PC-9 (cell line): ENCODE measurements around the gene TWNK. TPM values are rescaled to one million over a fixed set of nuclear protein-coding genes. Genes with fewer than 3 reads are reported as not detected.

Experiments
- Bru-seq: library from RNA; stranded (reverse); fragments of 400-500 nt; gene quantifications from one replicate; lab custom pipeline; 2021; lab: Mats Ljungman, UMichigan
- BruChase-seq, 2 experiments: library from RNA; stranded (reverse); fragments of 400-500 nt; gene quantifications; one replicate each; lab custom pipeline; 2021; lab: Mats Ljungman, UMichigan
- BruUV-seq: library from RNA; stranded (reverse); fragments of 400-500 nt; replicated peaks from 2 replicates; lab custom pipeline; 2021; lab: Mats Ljungman, UMichigan
- CTCF ChIA-PET: fragments of 300-600 bp; sonication (Branson Sonifier 250); formaldehyde crosslinking; loops from one replicate; lab custom pipeline; 2022; ENCODE audit warnings: antibody characterized with exemption; lab: Charles Lee
- POLR2A ChIA-PET: fragments of 300-600 bp; sonication (Branson Sonifier 250); formaldehyde crosslinking; loops from one replicate; lab custom pipeline; 2022; ENCODE audit warnings: antibody characterized with exemption; ENCODE audit not compliant: unreplicated experiment; lab: Charles Lee
- DNase-seq, 2 experiments: peaks; one replicate each; pipeline versions ENCODE4 v3.0.0 to v3.0.0-alpha.2; 2015 to 2022; ENCODE audit warnings: mixed read lengths in 1 of 2
- H2AFZ ChIP-seq: fragments of 200-600 bp; sonication (generic); 2 replicates; pipeline ENCODE4 v1.8.1; 2017; ENCODE audit warnings: antibody characterized with exemption
- H3F3A ChIP-seq: fragments of 200-600 bp; sonication (generic); 2 replicates; pipeline ENCODE4 v1.8.1; 2017; ENCODE audit warnings: antibody characterized with exemption, mild to moderate bottlenecking, low read depth; ENCODE audit not compliant: insufficient read depth
- H3K27ac ChIP-seq: fragments of 200-600 bp; sonication (generic); 2 replicates; pipeline ENCODE4 v1.6.1; 2016; ENCODE audit warnings: mixed run types
- H3K27me3 ChIP-seq: fragments of 200-600 bp; sonication (generic); 2 replicates; pipeline ENCODE4 v1.6.1; 2016; ENCODE audit warnings: low read depth, mixed run types; ENCODE audit not compliant: insufficient read depth
- H3K36me3 ChIP-seq: fragments of 200-600 bp; sonication (generic); 2 replicates; pipeline ENCODE4 v1.6.1; 2016; ENCODE audit warnings: low read depth, mixed run types
- H3K4me1 ChIP-seq: fragments of 200-600 bp; sonication (generic); replicated peaks from 2 replicates; pipeline ENCODE4 v1.6.1; 2016; ENCODE audit warnings: mixed run types; ENCODE audit not compliant: insufficient read depth
- H3K4me2 ChIP-seq: fragments of 200-600 bp; sonication (generic); 2 replicates; pipeline ENCODE4 v1.6.1; 2017; ENCODE audit warnings: mixed run types
- H3K4me3 ChIP-seq: fragments of 200-600 bp; sonication (generic); 2 replicates; pipeline ENCODE4 v1.6.1; 2016; ENCODE audit warnings: mixed run types
- H3K79me2 ChIP-seq: fragments of 200-600 bp; sonication (generic); 2 replicates; pipeline ENCODE4 v1.6.1; 2017; ENCODE audit warnings: low read depth, mixed run types
- H3K9me2 ChIP-seq: fragments of 200-600 bp; sonication (generic); 2 replicates; pipeline ENCODE4 v1.8.1; 2017; ENCODE audit warnings: mild to moderate bottlenecking; ENCODE audit not compliant: insufficient read depth
- H3K9me3 ChIP-seq: fragments of 200-600 bp; sonication (generic); 2 replicates; pipeline ENCODE4 v1.8.1; 2016; ENCODE audit warnings: low read depth; ENCODE audit not compliant: insufficient read depth
- H4K20me1 ChIP-seq: fragments of 200-600 bp; sonication (generic); 2 replicates; pipeline ENCODE4 v1.8.1; 2017; ENCODE audit not compliant: insufficient read depth
- CTCF ChIP-seq: fragments of 200-600 bp; sonication (generic); conservative IDR thresholded peaks from 2 replicates; pipeline ENCODE4 v1.6.1; 2017; ENCODE audit warnings: mixed run types, antibody characterized with exemption, mild to moderate bottlenecking, moderate library complexity
- EZH2 ChIP-seq: fragments of 200-600 bp; sonication (generic); IDR thresholded peaks from 2 replicates; pipeline ENCODE4 v1.8.0; 2017; ENCODE audit warnings: antibody characterized with exemption, low read depth
- intact Hi-C: fragments of 100-400 bp; cut with micrococcal nuclease; formaldehyde crosslinking; loops from one replicate; pipeline ENCODE4 v1.10.0; 2022; ENCODE audit not compliant: unreplicated experiment
- long read RNA-seq: library from polyadenylated mRNA; stranded (forward); transcript quantifications from one replicate; pipeline ENCODE4 v2.0.0, GENCODE V29; 2022
- total RNA-seq: library from RNA; stranded (reverse); gene quantifications from 2 replicates; pipeline ENCODE4 v1.2.3, GENCODE V29; 2021

The TWNK gene
- 7.5 and 7.9 TPM in 2 replicates for total RNA-seq
- Bru-seq, nascent RNA, result percentile 66 among the genes with signal in this experiment
- BruChase-seq, experiment 1, labeled RNA remaining after a 2-hour chase, result percentile 67 among the genes with signal in this experiment
- percentile 56 among the genes with signal in this experiment for BruChase-seq, experiment 2, labeled RNA remaining after a 6-hour chase
- long read RNA-seq, partial matches to known transcripts, result 0 of 3 reads
- long read RNA-seq, other reads (novel, unspliced or antisense), result 3 of 3 reads

- peak within 1 kb of the TSS; percentile 78 for H2AFZ ChIP-seq
- peak within 1 kb of the TSS; percentile 94 for H3K4me2 ChIP-seq
- peak; percentile 59 to 60 for DNase-seq
- H3K79me2 ChIP-seq, result peaks cover 47% of the 10 kb centered on the region
- H3K27ac ChIP-seq, result peak within 1 kb of the TSS; percentile 30
- peak within 1 kb of the TSS; percentile 69 for H3K4me3 ChIP-seq
- intact Hi-C loops, result no loop called here
- POLR2A ChIA-PET, result interaction anchor here (0.6 to 0.7 kb wide), 2 partner anchors 15 to 56 kb away, joined by 3 to 5 read pairs; no protein-coding TSS in a partner anchor
- H3K36me3 ChIP-seq, result no peaks in the 10 kb centered on the region
- no peaks in the 10 kb centered on the region for H3K9me2 ChIP-seq
- CTCF ChIA-PET, result no interaction called here
- BruUV-seq, result no TSS peak
- no peaks in the 10 kb centered on the region for H3K27me3 ChIP-seq
- H3K9me3 ChIP-seq, result no peaks in the 10 kb centered on the region
- no peaks in the 10 kb centered on the region for H4K20me1 ChIP-seq
- H3F3A ChIP-seq, result peaks cover 3% of the 10 kb centered on the region; the same call in 1 of the 2 replicates
- TF ChIP-seq CTCF (no peak), EZH2 (no peak)
- H3K4me1 ChIP-seq, result peaks cover 4% of the 10 kb centered on the region
Measured at GRCh38 chr10:100986952-100987684, at the start of gene TWNK, which contains the start of gene MRPL43. Gene TWNK, plus strand, starts transcription at chr10:100987543. Its CDS starts 668 bp downstream, at chr10:100988211. Gene MRPL43, minus strand, starts transcription at chr10:100987497. Its CDS starts 54 bp downstream, at chr10:100987443.

GRCh38 chr10:100939763-100940344 lies 47.5 kb upstream of the TWNK start:
- no peaks in the 10 kb centered on the region for H3K27me3 ChIP-seq
- H3K27ac ChIP-seq, result no peak overlapping the region
- no peaks in the 10 kb centered on the region for H3K4me1 ChIP-seq
- TF ChIP-seq EZH2 (no peak), CTCF (no peak)
- intact Hi-C loops, result no loop called here
- peaks cover 4% of the 10 kb centered on the region; the same call in 1 of the 2 replicates for H3K36me3 ChIP-seq
- POLR2A ChIA-PET, result no interaction called here
- no peaks in the 10 kb centered on the region for H4K20me1 ChIP-seq
- H3F3A ChIP-seq, result no peaks in the 10 kb centered on the region
- no peaks in the 10 kb centered on the region for H3K79me2 ChIP-seq
- DNase-seq, result no peak
- no peak overlapping the region for H3K4me2 ChIP-seq
- no peaks in the 10 kb centered on the region for H3K9me2 ChIP-seq
- no TSS peak for BruUV-seq
- CTCF ChIA-PET, result no interaction called here
- H3K4me3 ChIP-seq, result no peak overlapping the region
- no peak overlapping the region for H2AFZ ChIP-seq
- no peaks in the 10 kb centered on the region for H3K9me3 ChIP-seq

- intact Hi-C loops, result no loop called here
- Histone ChIP-seq H4K20me1 (no peaks in the 10 kb centered on the region), H3K9me3 (no peaks in the 10 kb centered on the region), H2AFZ (no peak overlapping the region), H3F3A (no peaks in the 10 kb centered on the region), H3K4me3 (no peak overlapping the region), H3K9me2 (no peaks in the 10 kb centered on the region), H3K27me3 (no peaks in the 10 kb centered on the region), H3K27ac (no peak overlapping the region), H3K36me3 (peaks cover 4% of the 10 kb centered on the region; the same call in 1 of the 2 replicates), H3K79me2 (no peaks in the 10 kb centered on the region), H3K4me2 (no peak overlapping the region), H3K4me1 (no peaks in the 10 kb centered on the region)
- DNase-seq, result no peak
- BruUV-seq, result no TSS peak
- ChIA-PET CTCF (no interaction called here), POLR2A (interaction anchor here (0.7 kb wide), 1 partner anchor 49 kb away, joined by 4 read pairs; no protein-coding TSS in a partner anchor)
- TF ChIP-seq EZH2 (no peak), CTCF (no peak)
Measured at GRCh38 chr10:100942229-100942628, 45.1 kb upstream of the TWNK start.
